HG02571 (cell line): Measurements from ENCODE around the gene CPD.
A peak's percentile ranks its signal among the peaks of the same experiment; 100 is the strongest.
"Not testable (repeated sequence)": the region's sequence is repeated elsewhere in the genome, so short reads cannot be mapped to it uniquely, and the experiment has no call there.

ENCODE experiments used
- ATAC-seq: cut with Tn5 transposase; IDR thresholded peaks from one replicate; pipeline ENCODE4 v1.9.1; 2021; ENCODE audit warnings: mild to moderate bottlenecking, moderate library complexity; ENCODE audit not compliant: unreplicated experiment

CPD gene

DNA sequence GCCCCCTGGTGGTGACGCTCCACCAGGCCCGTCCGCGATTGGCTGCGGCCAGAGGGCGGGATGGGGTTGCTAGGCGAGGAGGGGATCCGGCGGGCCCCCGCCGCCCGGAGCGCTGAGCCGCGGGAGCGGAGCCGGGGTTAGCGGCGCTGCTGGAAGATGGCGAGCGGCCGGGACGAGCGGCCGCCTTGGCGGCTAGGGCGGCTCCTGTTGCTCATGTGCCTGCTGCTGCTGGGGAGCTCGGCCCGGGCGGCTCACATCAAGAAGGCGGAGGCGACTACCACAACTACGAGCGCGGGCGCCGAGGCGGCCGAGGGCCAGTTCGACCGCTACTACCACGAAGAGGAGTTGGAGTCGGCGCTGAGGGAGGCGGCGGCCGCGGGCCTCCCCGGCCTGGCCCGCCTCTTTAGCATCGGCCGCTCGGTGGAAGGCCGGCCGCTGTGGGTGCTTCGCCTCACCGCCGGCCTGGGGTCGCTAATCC, at the start of gene CPD:
TSS of gene CPD (plus strand) at position 103 of the 478 bp plus-strand sequence. CDS start at position 157, 54 bp downstream.
- ATAC-seq: peak; percentile 79

DNA sequence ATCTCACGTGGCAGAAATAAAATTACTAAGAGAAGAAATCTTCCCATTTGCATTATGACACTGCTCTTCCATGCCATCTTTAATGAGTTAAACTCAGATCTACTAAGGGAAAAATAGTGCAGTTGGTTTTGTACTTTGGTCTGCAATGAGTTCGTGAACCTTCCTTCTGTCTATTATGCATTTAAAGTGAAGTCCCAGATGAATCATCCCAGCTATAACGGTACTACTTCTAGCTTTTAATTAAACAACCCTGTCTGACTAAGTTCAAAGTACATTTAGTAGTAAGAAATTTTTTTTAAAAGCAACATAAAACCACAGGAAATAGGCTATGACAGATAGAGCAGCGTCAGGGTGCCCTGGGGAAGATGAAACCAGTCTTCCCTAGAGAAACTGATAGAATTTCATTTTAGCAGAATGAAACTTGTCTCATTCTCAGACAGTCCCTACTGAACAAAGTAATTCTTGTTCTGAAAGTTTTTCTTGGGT, 46.6 kb upstream of the CPD start:
- ATAC-seq: no peak

DNA sequence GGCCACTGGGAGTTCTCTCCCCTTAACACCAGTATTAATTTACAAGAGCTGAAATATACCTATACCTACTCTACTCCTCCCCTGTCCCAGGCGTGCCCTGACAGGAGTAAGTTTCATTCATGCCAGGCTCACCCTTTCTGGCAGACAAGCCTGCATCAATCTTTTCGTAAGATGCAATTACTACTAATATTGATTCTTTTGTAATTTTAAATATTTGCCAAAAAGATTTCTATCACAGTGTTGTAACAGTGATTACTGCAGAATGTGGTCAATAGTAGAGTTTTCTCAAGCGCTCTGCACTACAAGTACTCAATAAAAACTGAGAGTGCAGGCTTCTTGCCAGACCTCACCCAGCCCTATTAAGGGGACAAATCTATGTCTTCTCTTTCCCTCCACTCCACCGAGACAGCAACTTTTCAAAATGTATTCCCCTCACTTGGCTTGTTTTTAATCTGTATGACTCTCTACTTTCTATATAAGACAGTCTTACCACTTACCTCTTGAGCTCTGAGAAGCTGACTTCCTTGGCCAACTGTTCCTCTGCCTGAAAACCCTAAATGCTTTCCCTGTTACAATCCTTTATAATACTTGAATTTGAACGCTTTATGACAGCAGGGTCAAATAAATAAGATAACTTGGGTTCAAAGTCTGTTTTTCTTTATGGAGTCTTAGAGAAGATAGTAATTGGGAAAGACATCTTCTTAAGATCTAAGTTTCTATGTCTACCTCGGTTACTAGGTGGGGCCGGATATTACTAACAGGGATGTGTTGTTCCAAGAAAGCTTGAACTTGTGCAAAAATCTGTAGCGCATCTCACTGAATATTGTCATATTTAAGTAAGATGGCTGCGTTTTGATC, 45.0 kb upstream of the CPD start, which contains the start of gene TMIGD1:
TSS of gene TMIGD1 (minus strand) at position 555 of the 858 bp plus-strand sequence. CDS start 1,924 bp downstream, outside the sequence.
- ATAC-seq: no peak

DNA sequence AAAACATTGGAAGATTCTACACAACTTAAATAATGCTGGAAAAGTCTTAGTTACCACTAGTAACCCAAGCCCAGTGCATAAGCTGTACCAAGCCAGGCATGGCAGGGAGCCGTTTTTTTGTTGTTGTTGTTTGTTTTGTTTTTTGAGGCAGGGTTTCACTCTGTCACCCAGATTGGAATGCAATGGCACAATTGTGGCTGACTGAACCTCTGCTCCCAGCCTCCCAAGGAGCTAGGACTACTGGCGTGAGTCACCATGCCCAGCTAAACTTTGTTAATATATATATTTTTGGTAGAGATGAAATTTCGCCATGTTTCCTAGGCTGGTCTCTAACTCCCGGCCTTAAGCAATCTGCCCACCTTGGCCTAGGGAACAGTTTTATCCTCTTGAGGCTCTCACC, 44.3 kb upstream of the CPD start:
- no peak for ATAC-seq

DNA sequence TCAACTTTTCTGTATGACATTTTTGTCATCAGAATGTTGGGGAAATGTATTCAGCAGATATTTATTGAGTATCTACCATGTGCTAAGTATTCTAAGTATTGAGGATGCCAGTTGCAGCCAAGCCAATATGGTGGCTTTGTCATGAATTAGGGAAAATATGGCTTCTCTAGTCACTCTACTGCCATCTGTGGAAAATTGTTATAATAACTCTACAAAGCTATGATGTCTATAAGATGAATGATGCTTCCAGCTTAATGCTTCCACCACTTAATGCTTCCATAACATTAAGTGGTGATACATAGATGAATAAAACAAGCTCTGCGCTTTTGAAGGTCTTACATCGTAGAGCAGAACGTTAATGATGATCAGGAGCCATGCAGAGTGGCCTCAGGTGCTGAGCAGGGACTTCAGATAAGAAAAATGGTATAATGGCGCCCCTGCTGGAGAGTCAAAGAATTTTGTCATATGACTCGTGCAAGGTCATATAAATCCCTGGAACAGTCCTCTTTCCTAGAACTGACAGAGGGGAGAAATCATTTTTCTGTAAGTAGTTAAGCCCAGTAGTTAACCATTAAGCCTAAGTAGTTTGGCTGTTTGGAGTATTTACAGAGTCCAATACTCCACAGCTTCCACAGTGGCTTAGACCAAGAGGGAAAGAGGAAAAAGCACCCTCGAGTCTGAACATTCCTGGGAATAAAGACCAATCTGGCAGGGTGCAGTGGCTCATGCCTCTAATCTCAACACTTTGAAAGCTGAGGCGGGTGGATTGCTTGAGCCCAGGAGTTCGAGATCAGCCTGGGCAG, 42.2 kb upstream of the CPD start:
- ATAC-seq: no peak

DNA sequence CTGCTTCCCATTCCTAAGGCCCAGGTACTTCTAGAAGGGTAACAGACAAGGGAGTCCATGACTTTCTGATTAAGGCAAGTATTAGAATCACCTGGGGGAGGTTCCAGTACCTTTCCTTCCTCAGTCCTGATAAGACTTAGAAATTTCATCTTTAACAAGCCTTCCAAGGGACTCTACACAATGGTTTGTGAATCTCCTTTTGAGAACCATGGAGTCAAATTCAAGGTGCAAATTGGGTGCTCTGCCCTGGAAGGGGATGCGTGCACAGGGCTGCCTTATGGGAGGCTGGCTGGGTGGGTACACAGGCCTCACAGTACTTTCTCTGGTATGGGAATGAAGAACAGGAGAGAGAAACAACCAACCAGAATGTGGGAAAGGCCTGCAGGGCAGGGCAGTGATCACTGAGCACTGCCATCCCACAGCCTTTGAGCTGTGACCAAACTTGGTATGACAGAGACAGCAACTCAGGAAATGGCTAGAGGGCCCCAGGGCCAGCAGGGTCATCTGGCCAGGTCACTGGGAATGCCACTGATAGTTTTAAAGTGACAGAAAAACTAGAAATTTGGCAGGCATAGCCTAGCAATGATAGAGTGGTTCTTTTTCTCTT, 41.2 kb upstream of the CPD start:
- ATAC-seq: no peak

DNA sequence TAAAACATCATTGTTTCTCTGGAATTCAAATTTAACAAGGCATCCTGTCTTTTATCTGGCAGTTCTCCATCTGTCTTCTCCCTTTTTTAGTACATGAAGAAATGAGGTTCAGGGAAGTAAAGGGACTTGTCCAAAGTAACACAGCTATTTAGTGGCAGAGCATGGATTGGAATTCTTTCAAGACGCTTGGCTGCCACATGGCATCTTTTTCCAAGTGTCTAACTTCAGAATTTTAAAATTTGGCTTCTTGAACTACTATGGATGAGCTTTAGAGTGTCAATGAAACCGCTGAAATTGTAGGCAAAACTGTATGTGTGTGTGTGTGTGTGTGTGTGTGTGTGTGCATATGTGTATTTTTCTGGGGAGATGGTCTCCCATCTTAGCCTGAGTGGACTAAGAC, 39.6 kb upstream of the CPD start:
- ATAC-seq: no peak

DNA sequence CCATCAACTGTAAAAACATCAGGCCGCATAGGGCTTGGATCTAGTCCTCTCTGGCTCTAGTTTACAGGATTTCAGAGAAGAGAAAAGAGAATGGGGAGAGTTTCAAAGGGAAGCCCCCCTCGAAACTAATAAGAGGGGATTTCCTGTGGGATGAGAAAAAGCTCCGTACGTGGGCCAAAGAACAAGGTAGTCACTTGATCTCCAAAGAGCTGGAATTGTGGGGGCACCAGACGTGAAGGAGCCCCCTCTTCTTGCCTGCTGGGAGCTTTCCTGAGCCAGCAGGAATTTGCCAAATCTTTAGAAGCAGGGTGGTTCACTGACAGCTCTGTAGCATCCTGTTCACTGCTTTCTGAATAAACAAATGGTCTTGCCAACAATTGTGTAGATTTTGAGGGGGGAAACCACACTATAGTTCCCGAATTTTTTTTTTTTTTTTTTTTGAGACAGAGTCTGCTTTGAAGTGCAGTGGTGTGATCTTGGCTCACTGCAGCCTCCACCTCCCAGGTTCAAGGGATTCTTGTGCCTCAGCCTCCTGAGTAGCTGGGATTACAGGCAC, 37.8 kb upstream of the CPD start:
- no peak for ATAC-seq

DNA sequence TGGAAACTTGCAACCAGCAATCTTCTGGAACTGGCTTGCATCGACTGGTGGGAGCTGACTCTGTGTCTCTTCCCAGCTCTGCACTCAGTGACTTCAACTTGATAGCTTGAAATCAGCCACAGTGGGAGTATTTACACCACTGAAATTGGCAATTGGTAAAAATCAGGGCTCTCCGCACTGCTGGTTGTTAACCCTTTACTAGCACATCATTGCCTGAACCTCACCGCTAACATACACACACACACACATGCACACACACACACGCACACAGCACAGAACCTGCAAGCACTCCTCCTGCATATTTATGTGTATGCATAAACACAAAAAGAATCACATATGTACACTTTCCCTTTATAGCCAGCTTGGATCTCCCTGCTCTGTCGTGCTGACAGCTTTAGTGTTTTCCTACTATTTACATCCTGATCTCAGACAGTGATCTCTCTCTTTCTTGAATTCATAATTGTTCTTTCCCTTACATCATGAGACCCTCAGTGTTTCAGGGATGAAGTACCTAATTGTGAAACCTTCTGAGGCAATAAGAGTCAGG, 37.0 kb upstream of the CPD start:
- no peak for ATAC-seq

DNA sequence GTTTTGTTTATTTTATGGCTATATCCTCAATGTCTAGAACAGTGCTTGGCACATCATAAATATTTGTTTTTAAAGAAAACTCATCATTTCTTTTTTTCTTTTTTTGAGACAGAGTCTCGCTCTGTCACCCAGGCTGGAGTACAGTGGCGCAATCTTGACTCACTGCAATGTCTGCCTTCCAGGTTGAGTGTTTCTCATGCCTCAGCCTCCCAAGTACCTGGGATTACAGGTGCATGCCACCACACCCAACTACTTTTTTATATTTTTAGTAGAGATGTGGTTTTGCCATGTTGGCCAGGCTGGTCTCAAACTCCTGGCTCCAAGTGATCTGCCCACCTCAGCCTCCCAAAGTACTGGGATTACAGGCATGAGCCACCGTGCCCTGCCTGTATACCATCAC, 35.5 kb upstream of the CPD start:
- ATAC-seq: not testable (repeated sequence)

DNA sequence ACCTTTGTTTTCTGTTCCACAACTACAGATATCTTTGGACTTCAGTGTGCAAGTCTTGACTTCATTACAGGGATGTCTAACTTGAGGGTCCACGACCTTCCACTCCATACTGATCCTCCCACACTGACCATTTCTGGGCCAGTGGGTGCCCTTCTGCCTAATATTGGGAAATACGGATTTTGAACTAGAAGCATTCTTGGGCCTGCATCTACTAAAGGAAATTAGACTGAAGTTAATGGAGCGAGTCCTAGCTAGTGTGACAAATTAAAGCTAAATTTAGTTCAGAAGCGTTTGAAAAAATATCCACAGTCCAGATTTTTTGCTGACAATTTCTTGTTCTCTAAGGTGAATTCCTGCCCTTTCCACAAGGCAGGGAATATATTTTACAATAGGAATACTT, 34.9 kb upstream of the CPD start:
- ATAC-seq: no peak

DNA sequence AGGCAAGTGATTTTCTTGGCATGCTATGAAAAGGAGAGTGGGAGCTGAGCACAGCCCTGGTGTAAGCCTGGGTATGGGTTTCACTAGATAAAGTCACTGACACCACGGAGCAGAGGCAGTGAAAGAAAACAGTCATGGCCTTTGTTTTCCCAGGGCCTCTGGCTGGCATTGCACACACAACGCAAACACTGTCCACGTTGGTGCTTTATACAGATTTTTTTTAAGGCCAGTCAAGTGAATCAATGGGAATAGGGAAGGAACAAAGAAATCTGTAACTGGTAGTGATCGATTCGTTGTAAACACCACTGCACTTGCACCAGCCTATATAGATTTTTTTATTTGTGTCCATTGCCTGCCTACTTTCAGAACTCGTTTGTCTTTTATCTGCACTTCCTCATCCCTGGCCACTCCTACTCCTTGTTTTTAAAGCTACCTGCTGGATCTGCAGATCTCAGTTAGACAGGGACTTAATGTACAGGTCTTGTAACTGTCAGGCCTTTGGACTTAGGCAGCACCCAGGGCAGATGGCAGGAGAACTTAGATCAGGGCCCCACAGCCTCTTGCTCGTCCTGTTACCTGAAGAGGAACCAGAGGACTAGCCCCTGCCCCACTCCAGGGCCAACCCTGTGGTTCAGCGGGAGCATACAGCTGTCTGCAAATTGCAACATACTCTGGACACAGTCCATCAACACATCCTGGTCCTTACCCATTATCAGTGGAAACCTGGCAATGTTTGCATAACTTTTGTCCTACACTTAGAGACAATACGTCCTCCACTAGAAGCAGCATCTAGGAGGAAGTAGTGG, 34.2 kb upstream of the CPD start:
- ATAC-seq: no peak

DNA sequence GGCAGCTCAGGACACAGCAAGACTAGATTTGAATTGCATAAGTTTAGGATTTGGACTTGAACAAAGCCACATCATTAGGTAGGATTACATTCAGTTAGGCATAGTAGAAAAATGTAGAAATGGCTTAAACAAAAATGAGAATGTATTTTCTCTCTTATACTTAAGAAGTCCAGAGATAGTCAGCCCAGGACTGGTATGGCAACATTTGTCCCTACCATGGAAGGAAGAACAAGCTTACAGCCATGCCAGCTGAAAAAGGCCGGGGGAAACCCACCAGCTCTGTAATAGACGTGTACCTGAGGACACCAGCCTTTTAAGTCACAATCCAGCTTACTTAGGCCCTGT, 33.7 kb upstream of the CPD start:
- no peak for ATAC-seq

DNA sequence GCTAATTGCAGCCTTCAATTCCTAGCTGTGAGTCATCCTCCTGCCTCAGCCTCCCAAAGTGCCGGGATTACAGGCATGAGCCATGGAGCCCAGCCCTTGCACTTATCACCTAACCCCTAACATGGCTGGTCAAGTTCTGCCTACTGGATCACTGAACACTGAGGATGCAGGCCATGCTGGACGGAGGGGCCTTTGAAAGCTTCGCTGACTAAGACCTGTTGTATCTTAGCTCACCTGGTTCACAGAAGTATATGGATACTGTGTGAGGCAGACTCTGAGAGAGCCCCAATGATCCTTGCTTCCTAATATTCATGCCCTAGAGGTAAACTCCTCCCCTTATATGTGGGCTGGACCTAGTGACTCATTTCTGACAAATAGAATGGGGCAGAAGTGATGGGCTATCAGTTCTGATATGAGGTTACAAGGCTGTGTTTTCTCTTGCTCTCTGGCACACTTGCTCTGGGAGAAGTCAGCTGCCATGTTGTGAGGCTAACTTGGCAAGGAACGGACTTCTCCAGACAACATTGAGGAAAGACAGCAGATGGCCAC, 33.1 kb upstream of the CPD start:
- ATAC-seq: no peak

DNA sequence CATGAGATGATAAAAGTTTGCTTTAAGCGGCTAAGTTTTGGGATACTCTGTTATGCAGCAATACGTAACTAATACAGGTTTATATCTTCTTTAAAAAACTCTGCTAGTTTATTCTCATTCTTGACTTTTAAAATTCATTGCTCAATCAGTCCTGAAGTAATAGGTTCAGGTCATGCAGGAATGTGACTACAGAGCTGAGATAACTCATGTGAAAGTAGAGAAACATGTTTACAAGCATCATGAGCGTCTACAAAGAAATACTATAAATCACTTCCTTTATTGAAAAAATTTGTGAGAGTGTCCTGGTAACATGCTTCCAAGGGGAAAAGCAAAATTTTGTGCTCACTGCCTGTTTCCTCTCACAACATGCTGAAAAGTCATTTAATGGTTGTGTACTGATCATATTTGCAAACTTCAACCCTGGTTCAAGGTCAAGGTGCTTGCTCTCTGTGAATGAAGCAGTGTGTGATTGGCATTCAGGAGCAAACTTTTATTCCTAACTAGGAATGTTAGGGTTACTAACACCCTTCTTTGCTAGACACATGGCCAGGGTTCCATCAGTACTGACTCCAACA, 32.4 kb upstream of the CPD start:
- ATAC-seq: no peak

DNA sequence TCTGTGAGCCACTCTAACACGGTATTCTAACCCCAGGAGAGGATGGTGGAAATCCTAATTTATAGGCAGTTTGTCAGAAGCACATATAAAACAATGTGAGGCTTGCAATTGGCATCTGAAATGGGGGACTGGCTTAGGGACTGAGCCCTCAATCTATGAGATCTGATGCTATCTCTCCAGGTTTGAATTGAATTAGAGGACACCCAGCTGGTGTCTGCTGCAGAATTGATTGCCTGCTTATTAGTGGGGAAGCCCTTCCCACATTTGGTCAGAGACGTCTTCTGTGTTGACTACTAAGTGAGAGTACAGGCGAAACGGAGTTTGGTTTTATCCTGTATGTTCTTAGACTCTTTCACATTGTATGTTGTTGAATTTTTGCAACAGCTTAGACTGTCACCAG, 31.2 kb upstream of the CPD start:
- ATAC-seq: no peak

DNA sequence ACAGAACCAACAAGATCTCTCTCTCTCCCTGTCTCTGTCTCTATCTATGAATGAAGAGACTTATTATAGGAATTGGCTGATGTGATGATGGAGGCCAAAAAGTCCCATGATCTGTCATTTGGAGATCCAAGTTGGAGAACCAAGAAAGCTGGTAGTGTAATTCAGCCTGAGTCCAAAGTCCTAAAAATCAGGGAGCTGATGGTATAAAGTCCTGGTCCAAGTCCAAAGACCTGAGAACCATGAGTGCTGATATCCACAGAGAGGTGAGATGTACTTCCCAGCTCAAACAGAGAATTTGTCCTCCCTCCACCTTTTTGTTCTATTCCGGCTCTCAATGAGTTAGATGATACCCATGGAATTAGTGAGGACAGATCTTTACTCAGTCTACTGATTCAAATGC, 29.5 kb upstream of the CPD start:
- no peak for ATAC-seq

DNA sequence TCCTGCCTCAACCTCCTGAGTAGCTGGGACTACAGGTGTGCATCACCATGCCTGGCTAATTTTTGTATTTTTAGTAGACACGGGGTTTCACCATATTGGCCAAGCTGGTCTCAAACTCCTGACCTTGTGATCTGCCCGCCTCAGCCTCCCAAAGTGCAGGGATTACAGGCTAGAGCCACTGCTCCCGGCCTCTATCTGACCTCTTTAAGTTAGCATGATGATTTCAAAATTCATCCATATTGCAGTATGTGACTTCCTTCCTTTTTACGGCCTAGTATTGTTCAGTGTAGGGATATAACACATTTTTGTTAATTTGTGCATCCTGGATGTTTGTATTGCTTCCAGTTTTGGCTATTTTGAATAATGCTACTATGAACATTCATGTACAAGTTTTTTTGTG, 27.5 kb upstream of the CPD start:
- ATAC-seq: not testable (repeated sequence)

DNA sequence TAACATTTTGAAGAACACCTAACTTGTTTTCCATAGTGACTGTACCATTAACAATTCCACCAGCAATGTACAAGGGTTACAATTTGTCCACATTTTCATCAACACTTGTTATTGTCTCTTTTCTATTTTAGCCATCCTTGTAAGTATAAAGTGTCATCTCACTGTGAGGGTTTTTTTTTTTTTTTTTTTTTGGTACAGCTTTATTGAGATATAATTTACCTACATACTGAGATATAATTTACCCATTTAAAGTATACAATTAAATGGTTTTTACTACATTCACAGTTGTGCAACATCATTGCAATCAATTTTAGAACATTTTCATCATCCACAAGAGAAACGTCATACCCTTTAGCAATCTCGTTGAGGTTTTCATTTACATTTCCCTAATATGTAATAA, 27.0 kb upstream of the CPD start:
- no peak for ATAC-seq
